ENCODE results near the gene CERS6. TPM values are rescaled to one million over a fixed set of nuclear protein-coding genes. Genes with fewer than 3 reads are reported as not detected.

The CERS6 gene
- total RNA-seq, 1 experiment from 2014 or later = 14.0 TPM

DNA sequence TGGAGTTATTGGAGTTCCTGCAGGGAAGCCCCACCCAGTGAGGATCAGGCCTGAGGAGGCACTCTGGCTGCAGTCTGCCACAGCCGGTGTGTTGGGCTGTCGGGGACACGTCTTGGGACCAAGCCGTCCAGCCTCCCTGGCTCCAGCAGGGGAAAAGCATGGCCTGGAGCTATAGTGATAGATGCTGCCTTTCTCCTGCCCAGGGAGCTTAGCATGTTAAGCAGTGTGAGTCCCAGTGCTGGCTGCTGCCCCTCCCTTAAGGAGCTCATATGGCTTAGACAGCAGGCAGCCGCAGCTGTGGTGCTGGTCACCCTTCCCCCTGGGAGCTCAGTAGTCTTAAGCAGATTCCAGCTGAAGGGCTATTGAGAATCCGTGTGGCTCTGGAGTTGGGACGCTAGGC lies 78.9 kb downstream of the CERS6 start:
- no peaks in the 10 kb centered on the region for H3K27me3 ChIP-seq (ENCODE audit: control insufficient read depth, insufficient read depth, low read length)
- H3K4me3 ChIP-seq (ENCODE audit: insufficient read depth, low read depth, low read length) = no peak overlapping the region
- H3K36me3 ChIP-seq (replicated peaks; ENCODE audit: control insufficient read depth, insufficient read depth, low read length) = no peaks in the 10 kb centered on the region
- no peak for DNase-seq

- H3K27me3 ChIP-seq (ENCODE audit: control insufficient read depth, insufficient read depth, low read length) = no peaks in the 10 kb centered on the region
- H3K4me3 ChIP-seq (ENCODE audit: insufficient read depth, low read depth, low read length) = no peak overlapping the region
- no peak for DNase-seq
- H3K36me3 ChIP-seq (replicated peaks; ENCODE audit: control insufficient read depth, insufficient read depth, low read length) = no peaks in the 10 kb centered on the region
Measured at GRCh38 chr2:168536925-168537466, 80.9 kb downstream of the CERS6 start.

GRCh38 chr2:168538133-168538532 lies 82.1 kb downstream of the CERS6 start:
- Histone ChIP-seq H3K4me3 (ENCODE audit: insufficient read depth, low read depth, low read length) (no peak overlapping the region), H3K36me3 (replicated peaks; ENCODE audit: control insufficient read depth, insufficient read depth, low read length) (no peaks in the 10 kb centered on the region), H3K27me3 (ENCODE audit: control insufficient read depth, insufficient read depth, low read length) (no peaks in the 10 kb centered on the region)
- no peak for DNase-seq

GRCh38 chr2:168538534-168538933 lies 82.5 kb downstream of the CERS6 start:
- Histone ChIP-seq H3K27me3 (ENCODE audit: control insufficient read depth, insufficient read depth, low read length) (no peaks in the 10 kb centered on the region), H3K36me3 (replicated peaks; ENCODE audit: control insufficient read depth, insufficient read depth, low read length) (no peaks in the 10 kb centered on the region), H3K4me3 (ENCODE audit: insufficient read depth, low read depth, low read length) (no peak overlapping the region)
- no peak for DNase-seq

DNA sequence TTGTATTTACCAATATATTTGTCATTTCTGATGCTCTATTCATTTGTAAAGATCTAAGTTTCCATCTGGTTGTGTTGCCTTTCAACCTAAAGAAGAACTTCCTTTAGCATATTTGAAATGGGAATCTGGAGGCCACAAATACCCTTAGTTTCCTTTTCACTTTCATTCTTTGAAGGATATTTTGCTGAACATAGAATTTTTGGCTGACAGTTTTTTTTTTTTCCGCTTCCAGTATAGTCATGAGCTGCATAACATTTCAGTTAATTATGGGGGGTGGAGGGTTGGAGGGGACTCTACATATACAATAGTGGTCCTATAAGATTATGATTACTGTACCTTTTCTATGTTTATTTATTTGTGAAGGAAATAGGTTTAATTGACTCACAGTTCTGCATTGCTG lies 83.9 kb downstream of the CERS6 start:
- Histone ChIP-seq H3K4me3 (ENCODE audit: insufficient read depth, low read depth, low read length) (no peak overlapping the region), H3K36me3 (replicated peaks; ENCODE audit: control insufficient read depth, insufficient read depth, low read length) (no peaks in the 10 kb centered on the region), H3K27me3 (ENCODE audit: control insufficient read depth, insufficient read depth, low read length) (no peaks in the 10 kb centered on the region)
- DNase-seq = no peak

- Histone ChIP-seq H3K36me3 (replicated peaks; ENCODE audit: control insufficient read depth, insufficient read depth, low read length) (no peaks in the 10 kb centered on the region), H3K27me3 (ENCODE audit: control insufficient read depth, insufficient read depth, low read length) (no peaks in the 10 kb centered on the region), H3K4me3 (ENCODE audit: insufficient read depth, low read depth, low read length) (no peak overlapping the region)
- DNase-seq = no peak
Measured at GRCh38 chr2:168541858-168542257, 85.8 kb downstream of the CERS6 start.

DNA sequence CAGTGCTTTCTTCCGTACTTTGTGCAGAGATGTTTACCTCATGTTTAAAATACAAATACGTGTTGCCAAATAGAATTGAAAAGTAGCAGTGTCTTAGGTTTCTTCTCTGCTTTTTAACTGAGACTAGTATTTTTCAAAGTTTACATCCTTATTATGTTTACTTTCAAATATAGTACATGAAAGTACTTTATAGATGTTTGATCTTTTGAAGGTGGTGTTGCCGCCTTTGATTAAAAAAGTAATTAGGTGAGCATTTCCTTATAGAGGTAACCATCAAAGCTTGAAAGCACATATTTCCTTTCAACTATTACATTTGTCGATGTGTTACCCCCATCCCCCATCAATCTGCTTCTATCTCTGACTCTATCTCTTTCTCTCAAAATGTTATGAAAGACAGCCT lies 87.0 kb downstream of the CERS6 start:
- Histone ChIP-seq H3K36me3 (replicated peaks; ENCODE audit: control insufficient read depth, insufficient read depth, low read length) (no peaks in the 10 kb centered on the region), H3K4me3 (ENCODE audit: insufficient read depth, low read depth, low read length) (no peak overlapping the region), H3K27me3 (ENCODE audit: control insufficient read depth, insufficient read depth, low read length) (no peaks in the 10 kb centered on the region)
- no peak for DNase-seq

- DNase-seq = no peak
- H3K4me3 ChIP-seq (ENCODE audit: insufficient read depth, low read depth, low read length) = no peak overlapping the region
- no peaks in the 10 kb centered on the region; the same call in 1 of the 2 replicates for H3K36me3 ChIP-seq (replicated peaks; ENCODE audit: control insufficient read depth, insufficient read depth, low read length)
- H3K27me3 ChIP-seq (ENCODE audit: control insufficient read depth, insufficient read depth, low read length) = no peaks in the 10 kb centered on the region
Measured at GRCh38 chr2:168543935-168544334, 87.9 kb downstream of the CERS6 start.

GRCh38 chr2:168545439-168546082 lies 89.5 kb downstream of the CERS6 start:
- peak; percentile 6 for DNase-seq
- no peak overlapping the region for H3K4me3 ChIP-seq (ENCODE audit: insufficient read depth, low read depth, low read length)
- H3K27me3 ChIP-seq (ENCODE audit: control insufficient read depth, insufficient read depth, low read length) = no peaks in the 10 kb centered on the region

DNA sequence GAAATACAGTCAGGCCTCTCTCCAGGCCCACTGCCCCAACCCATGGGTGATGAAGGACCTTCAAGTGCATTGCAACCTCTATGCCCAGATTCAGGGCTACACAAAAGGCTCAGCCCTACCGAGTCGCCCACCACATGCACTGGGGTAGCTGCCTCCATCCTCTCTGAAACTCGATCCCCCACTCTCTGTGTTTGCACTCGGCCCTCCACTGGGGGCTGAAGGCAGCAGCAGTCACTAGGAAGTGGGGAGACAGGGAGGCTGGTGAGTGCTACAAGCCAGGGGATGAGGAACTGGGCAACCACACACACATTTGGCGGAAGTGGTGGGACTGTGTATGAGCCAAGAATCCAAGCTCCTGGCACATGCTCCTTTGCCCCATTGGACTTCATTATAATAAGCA lies 94.6 kb downstream of the CERS6 start:
- H3K36me3 ChIP-seq (replicated peaks; ENCODE audit: control insufficient read depth, insufficient read depth, low read length) = no peaks in the 10 kb centered on the region; the same call in 1 of the 2 replicates
- no peaks in the 10 kb centered on the region for H3K27me3 ChIP-seq (ENCODE audit: control insufficient read depth, insufficient read depth, low read length)
- peak; percentile 9 for DNase-seq
- H3K4me3 ChIP-seq (ENCODE audit: insufficient read depth, low read depth, low read length) = no peak overlapping the region

More at GRCh38 chr2:168545439-168546082, 89.5 kb downstream of the CERS6 start:
- H3K36me3 ChIP-seq (replicated peaks; ENCODE audit: control insufficient read depth, insufficient read depth, low read length) = no peaks in the 10 kb centered on the region; the same call in 1 of the 2 replicates

- H3K36me3 ChIP-seq (replicated peaks; ENCODE audit: control insufficient read depth, insufficient read depth, low read length) = no peaks in the 10 kb centered on the region; the same call in 1 of the 2 replicates
- no peak overlapping the region for H3K4me3 ChIP-seq (ENCODE audit: insufficient read depth, low read depth, low read length)
- peak; percentile 67 for DNase-seq
- H3K27me3 ChIP-seq (ENCODE audit: control insufficient read depth, insufficient read depth, low read length) = no peaks in the 10 kb centered on the region
Measured at GRCh38 chr2:168552450-168552856, 96.4 kb downstream of the CERS6 start.

DNA sequence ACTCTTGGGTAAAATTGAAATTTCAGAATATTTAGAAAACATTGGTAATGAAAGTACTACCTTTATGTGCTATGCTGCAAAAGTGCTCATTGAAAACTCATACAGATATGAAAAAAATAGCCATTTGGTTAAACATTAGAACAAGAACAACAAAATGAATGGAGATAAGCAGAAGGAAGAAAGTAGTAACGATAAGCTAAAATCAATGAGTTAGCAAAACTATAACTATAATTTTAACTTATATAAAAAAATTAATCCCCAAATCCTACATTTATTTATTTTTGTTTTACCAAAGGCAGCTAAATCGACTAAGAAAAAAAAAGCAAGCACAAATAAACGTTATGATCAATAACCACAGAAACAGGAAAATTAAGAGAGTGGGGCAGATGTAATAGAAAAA lies 99.2 kb downstream of the CERS6 start:
- no peak for DNase-seq
- H3K27me3 ChIP-seq (ENCODE audit: control insufficient read depth, insufficient read depth, low read length) = no peaks in the 10 kb centered on the region
- H3K36me3 ChIP-seq (replicated peaks; ENCODE audit: control insufficient read depth, insufficient read depth, low read length) = no peaks in the 10 kb centered on the region
- no peak overlapping the region for H3K4me3 ChIP-seq (ENCODE audit: insufficient read depth, low read depth, low read length)

DNA sequence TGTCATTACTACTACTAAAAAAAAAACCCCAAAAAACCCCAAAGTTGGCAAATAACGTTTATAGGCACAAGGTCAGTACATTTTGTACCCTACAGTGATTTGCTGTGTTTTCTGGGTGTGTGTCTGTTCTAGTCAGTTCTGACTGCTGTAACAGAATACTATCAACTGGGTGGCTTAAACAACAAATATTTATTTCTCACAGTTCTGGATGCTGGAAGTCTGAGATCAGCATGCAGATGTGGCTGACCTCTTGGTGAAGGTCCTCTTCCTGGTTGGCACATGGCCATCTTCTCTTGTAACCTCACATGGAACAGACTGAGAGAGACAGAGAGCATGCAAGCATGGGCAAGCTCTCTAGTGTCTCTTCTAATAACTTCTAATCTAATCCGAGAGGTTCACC lies 103.1 kb downstream of the CERS6 start:
- DNase-seq = no peak
- H3K4me3 ChIP-seq (ENCODE audit: insufficient read depth, low read depth, low read length) = no peak overlapping the region
- H3K27me3 ChIP-seq (ENCODE audit: control insufficient read depth, insufficient read depth, low read length) = no peaks in the 10 kb centered on the region
- H3K36me3 ChIP-seq (replicated peaks; ENCODE audit: control insufficient read depth, insufficient read depth, low read length) = no peaks in the 10 kb centered on the region; the same call in 1 of the 2 replicates

- Histone ChIP-seq H3K4me3 (ENCODE audit: insufficient read depth, low read depth, low read length) (no peak overlapping the region), H3K27me3 (ENCODE audit: control insufficient read depth, insufficient read depth, low read length) (no peaks in the 10 kb centered on the region), H3K36me3 (replicated peaks; ENCODE audit: control insufficient read depth, insufficient read depth, low read length) (no peaks in the 10 kb centered on the region; the same call in 1 of the 2 replicates)
- no peak for DNase-seq
Measured at GRCh38 chr2:168560817-168561499, 104.9 kb downstream of the CERS6 start.

DNA sequence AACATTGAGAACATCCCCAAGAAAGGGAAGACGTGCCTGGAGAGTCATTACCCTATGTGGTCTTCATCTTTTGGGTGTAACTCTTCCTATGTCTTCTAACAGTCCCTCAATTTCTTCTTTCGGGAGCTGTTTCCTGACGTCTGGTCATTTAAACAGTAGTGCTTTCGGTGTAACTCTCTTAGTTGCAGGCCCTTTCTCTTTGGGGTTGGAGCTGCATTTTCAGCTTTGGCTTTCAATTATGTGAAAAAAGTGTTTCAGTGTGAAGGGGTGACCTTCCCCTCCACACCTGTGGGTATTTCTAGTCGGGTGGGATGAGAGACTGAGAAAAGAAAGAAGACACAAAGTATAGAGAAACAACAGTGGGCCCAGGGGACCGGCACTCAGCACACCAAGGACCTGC lies 105.9 kb downstream of the CERS6 start:
- no peaks in the 10 kb centered on the region; the same call in 1 of the 2 replicates for H3K36me3 ChIP-seq (replicated peaks; ENCODE audit: control insufficient read depth, insufficient read depth, low read length)
- H3K4me3 ChIP-seq (ENCODE audit: insufficient read depth, low read depth, low read length) = no peak overlapping the region
- no peaks in the 10 kb centered on the region for H3K27me3 ChIP-seq (ENCODE audit: control insufficient read depth, insufficient read depth, low read length)
- no peak for DNase-seq

Data from H7 (cell line).